GM10266 (cell line): Measurements from ENCODE around the gene NTSR1.

Experiments
- DNase-seq: peaks from one replicate; pipeline ENCODE4 v3.0.0; 2012; ENCODE audit errors: extremely low spot score
- CTCF ChIP-seq: IDR thresholded peaks from 2 replicates; pipeline ENCODE4 v1.5.1; 2012; ENCODE audit warnings: mild to moderate bottlenecking, low read depth; ENCODE audit not compliant: control insufficient read depth, insufficient read depth; ENCODE audit errors: missing control alignments

NTSR1 gene

DNA sequence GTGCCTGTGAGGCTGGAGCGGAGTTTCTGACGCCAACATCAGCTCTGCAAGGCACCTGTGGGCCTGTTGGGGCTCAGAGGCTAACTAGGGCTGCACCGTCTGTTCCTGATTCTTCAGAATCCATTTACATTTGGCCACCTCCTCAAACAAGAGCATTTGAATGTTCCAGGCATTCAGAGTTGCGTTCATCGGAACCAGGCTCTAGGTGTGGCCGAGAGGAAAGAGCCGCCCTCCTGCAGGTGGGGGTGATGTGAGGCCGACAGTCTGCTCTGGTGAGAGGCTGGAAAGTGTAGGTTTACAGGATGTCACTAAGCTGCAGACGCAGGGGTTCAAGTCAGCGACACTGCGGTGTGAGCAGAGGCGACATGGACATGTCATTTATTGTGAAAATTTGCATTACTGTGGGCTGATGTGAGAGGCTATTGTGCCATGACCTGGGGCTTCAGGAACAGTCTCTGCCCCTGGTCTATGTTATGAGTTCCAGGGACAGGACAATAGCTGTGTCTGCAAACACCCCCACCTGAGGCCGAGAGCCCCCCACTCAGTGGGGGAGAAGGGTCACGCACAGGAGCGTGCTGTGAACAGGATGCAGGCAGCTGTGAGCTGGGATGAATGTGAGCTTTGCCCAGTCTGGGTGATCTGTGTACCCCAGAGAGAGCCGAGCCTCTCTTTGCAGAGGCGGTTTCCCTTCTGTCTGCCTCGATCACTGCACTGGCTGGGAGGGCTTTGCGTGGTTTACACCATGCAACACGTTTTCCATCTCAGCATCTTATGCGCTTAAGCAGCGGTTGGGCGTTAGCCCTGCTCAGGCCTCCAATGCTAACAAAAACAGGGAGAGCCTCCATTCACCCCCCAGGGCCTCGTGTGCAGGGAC is 45.3 kb upstream of the NTSR1 start:
- no peak for TF ChIP-seq CTCF
- DNase-seq = no peak

- no peak for DNase-seq
- TF ChIP-seq CTCF = no peak
These were observed 44.3 kb upstream of the NTSR1 start for GRCh38 chr20:62664019-62664971.

GRCh38 chr20:62665153-62665754 is 43.4 kb upstream of the NTSR1 start:
- no peak for TF ChIP-seq CTCF

GRCh38 chr20:62665826-62666735 is 42.6 kb upstream of the NTSR1 start:
- DNase-seq = no peak
- no peak for TF ChIP-seq CTCF

More at GRCh38 chr20:62665153-62665754, 43.4 kb upstream of the NTSR1 start:
- no peak for DNase-seq

- no peak for DNase-seq
- TF ChIP-seq CTCF = no peak
These were observed 41.7 kb upstream of the NTSR1 start for GRCh38 chr20:62666736-62667529.
